A673 (cell line): ENCODE results near the gene MIPOL1.
"Not testable (repeated sequence)": the region's sequence is repeated elsewhere in the genome, so short reads cannot be mapped to it uniquely, and the experiment has no call there.

Source experiments
- CTCF ChIP-seq: fragments of 300-800, 200-600 bp; sonication (generic); conservative IDR thresholded peaks from 2 replicates; pipeline ENCODE4 v1.5.1; 2017; ENCODE audit warnings: low read depth, mild to moderate bottlenecking, antibody characterized with exemption, low read length, moderate library complexity, mixed read lengths
- EZH2 ChIP-seq: fragments of 200-600 bp; sonication (generic); IDR thresholded peaks from 2 replicates; pipeline ENCODE4 v1.6.1; 2017; ENCODE audit warnings: borderline replicate concordance, low read depth, mild to moderate bottlenecking, mixed read lengths, antibody characterized with exemption, low read length; ENCODE audit not compliant: poor library complexity, severe bottlenecking

GRCh38 chr14:37162307-37162706, 35.4 kb upstream of the MIPOL1 start:
- TF ChIP-seq CTCF, EZH2: not testable (repeated sequence)
